ENCODE measurements around the gene CTNNA3. TPM values are rescaled to one million over a fixed set of nuclear protein-coding genes. Genes with fewer than 3 reads are reported as not detected.
A peak's percentile ranks its signal among the peaks of the same experiment; 100 is the strongest.

Gene CTNNA3
- total RNA-seq, 4 donors from 2014 or later, result 0.47 to 3.3 (median 0.80) TPM; not detected in 1

GRCh38 chr10:66869635-66870034 lies 826.4 kb downstream of the CTNNA3 start:
- Histone ChIP-seq H3K4me1 (no peaks in the 10 kb centered on the region), H3K36me3 (no peaks in the 10 kb centered on the region), H3K4me3 (no peak overlapping the region), H3K27ac (no peak overlapping the region), H3K27me3 (no peaks in the 10 kb centered on the region), H3K9me3 (no peaks in the 10 kb centered on the region)
- TF ChIP-seq CTCF (IDR thresholded peaks at IDR 0.05), result no peak
- TF ChIP-seq POLR2A (IDR thresholded peaks at IDR 0.05), result no peak
- no peak for DNase-seq

GRCh38 chr10:66862687-66863258 lies 833.2 kb downstream of the CTNNA3 start:
- H3K4me3 ChIP-seq, result no peak overlapping the region
- H3K9me3 ChIP-seq, result no peaks in the 10 kb centered on the region
- H3K4me1 ChIP-seq, result no peaks in the 10 kb centered on the region
- H3K36me3 ChIP-seq, result no peaks in the 10 kb centered on the region
- H3K27me3 ChIP-seq, result no peaks in the 10 kb centered on the region
- peak in 1 of 3 donors; percentile 50 for DNase-seq
- TF ChIP-seq POLR2A (IDR thresholded peaks at IDR 0.05), result no peak
- peak overlapping the region in 1 of 4 donors; percentile 39 for H3K27ac ChIP-seq

- TF ChIP-seq CTCF (IDR thresholded peaks at IDR 0.05) (no peak), POLR2A (IDR thresholded peaks at IDR 0.05) (no peak)
- no peaks in the 10 kb centered on the region for H3K9me3 ChIP-seq
- H3K4me3 ChIP-seq, result no peak overlapping the region
- H3K27ac ChIP-seq, result no peak overlapping the region
- H3K4me1 ChIP-seq, result no peaks in the 10 kb centered on the region
- no peaks in the 10 kb centered on the region for H3K27me3 ChIP-seq
- no peak for DNase-seq
- no peaks in the 10 kb centered on the region for H3K36me3 ChIP-seq
Observed at GRCh38 chr10:66860376-66860945, 835.5 kb downstream of the CTNNA3 start.

DNA sequence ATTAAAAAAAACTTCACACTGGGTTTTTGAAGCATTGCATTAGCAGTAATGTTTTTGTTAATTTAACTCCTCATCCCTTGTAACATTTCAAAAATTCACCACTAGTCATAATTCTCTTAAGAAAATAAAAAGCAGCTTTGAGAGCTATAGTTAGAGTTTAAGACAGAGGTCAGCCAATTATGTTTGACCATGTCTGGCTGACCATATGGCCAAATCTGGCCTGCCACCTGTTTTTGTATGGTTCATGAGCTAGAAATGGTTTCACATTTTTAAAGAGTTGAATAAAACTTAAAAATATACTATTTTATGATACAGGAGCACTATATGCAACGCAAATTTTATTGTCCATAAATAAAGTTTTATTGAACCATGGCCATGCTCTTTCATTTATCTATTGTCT lies 843.2 kb downstream of the CTNNA3 start:
- Histone ChIP-seq H3K4me3 (no peak overlapping the region), H3K36me3 (no peaks in the 10 kb centered on the region), H3K27me3 (no peaks in the 10 kb centered on the region), H3K27ac (no peak overlapping the region), H3K9me3 (no peaks in the 10 kb centered on the region), H3K4me1 (no peaks in the 10 kb centered on the region)
- TF ChIP-seq POLR2A (IDR thresholded peaks at IDR 0.05) (no peak), CTCF (IDR thresholded peaks at IDR 0.05) (no peak)
- DNase-seq, result no peak

- no peak for TF ChIP-seq POLR2A (IDR thresholded peaks at IDR 0.05)
- TF ChIP-seq CTCF (IDR thresholded peaks at IDR 0.05), result no peak
Observed at GRCh38 chr10:66848856-66849255, 847.1 kb downstream of the CTNNA3 start.

GRCh38 chr10:66844176-66844942 lies 851.6 kb downstream of the CTNNA3 start:
- no peaks in the 10 kb centered on the region for H3K36me3 ChIP-seq
- H3K27ac ChIP-seq, result no peak overlapping the region
- peak in 1 of 6 experiments; percentile 3 for TF ChIP-seq CTCF (IDR thresholded peaks at IDR 0.05)
- TF ChIP-seq POLR2A (IDR thresholded peaks at IDR 0.05), result no peak
- no peaks in the 10 kb centered on the region for H3K27me3 ChIP-seq
- H3K4me3 ChIP-seq, result no peak overlapping the region
- H3K4me1 ChIP-seq, result no peaks in the 10 kb centered on the region
- no peaks in the 10 kb centered on the region for H3K9me3 ChIP-seq
- DNase-seq, result no peak

More at GRCh38 chr10:66848856-66849255, 847.1 kb downstream of the CTNNA3 start:
- H3K4me1 ChIP-seq, result no peaks in the 10 kb centered on the region
- H3K36me3 ChIP-seq, result no peaks in the 10 kb centered on the region
- H3K27ac ChIP-seq, result no peak overlapping the region
- H3K27me3 ChIP-seq, result no peaks in the 10 kb centered on the region
- no peak for DNase-seq
- no peak overlapping the region for H3K4me3 ChIP-seq
- H3K9me3 ChIP-seq, result no peaks in the 10 kb centered on the region
